Measurements from ENCODE around the gene TMEM235.
"Not testable (repeated sequence)": the region's sequence is repeated elsewhere in the genome, so short reads cannot be mapped to it uniquely, and the experiment has no call there.

TMEM235 gene

GRCh38 chr17:78232859-78233173 lies 1.4 kb downstream of the TMEM235 start:
- Histone ChIP-seq H2AFZ (ENCODE audit: low read depth, low read length) (no peak overlapping the region), H3K9ac (ENCODE audit: low read length) (no peak overlapping the region), H3K4me2 (ENCODE audit: low read length) (no peak overlapping the region), H3K36me3 (replicated peaks; ENCODE audit: low read depth, low read length) (no peaks in the 10 kb centered on the region), H3K4me1 (ENCODE audit: low read length) (peaks cover 12% of the 10 kb centered on the region), H4K20me1 (ENCODE audit: insufficient read depth, low read length) (no peaks in the 10 kb centered on the region), H3K79me2 (ENCODE audit: low read length) (no peaks in the 10 kb centered on the region), H3K27ac (ENCODE audit: low read length) (no peak overlapping the region), H3K9me3 (ENCODE audit: insufficient read depth, low read length) (no peaks in the 10 kb centered on the region), H3K27me3 (ENCODE audit: low read depth, low read length) (peaks cover 7% of the 10 kb centered on the region; the same call in 1 of the 2 replicates), H3K4me3 (ENCODE audit: low read length) (no peak overlapping the region)
- TF ChIP-seq CTCF (IDR thresholded peaks at IDR 0.05; ENCODE audit: low read depth, low read length), result no peak
- no peak for TF ChIP-seq EZH2phosphoT487 (IDR thresholded peaks at IDR 0.05; ENCODE audit: low read depth)

GRCh38 chr17:78233678-78234077 lies 2.2 kb downstream of the TMEM235 start:
- TF ChIP-seq EZH2phosphoT487 (IDR thresholded peaks at IDR 0.05; ENCODE audit: low read depth) (no peak), CTCF (IDR thresholded peaks at IDR 0.05; ENCODE audit: low read depth, low read length) (no peak)
- H3K4me3 ChIP-seq (ENCODE audit: low read length), result no peak overlapping the region

GRCh38 chr17:78234261-78234865 lies 2.9 kb downstream of the TMEM235 start:
- no peak overlapping the region for H3K4me2 ChIP-seq (ENCODE audit: low read length)
- H3K79me2 ChIP-seq (ENCODE audit: low read length), result no peaks in the 10 kb centered on the region
- no peaks in the 10 kb centered on the region for H3K36me3 ChIP-seq (replicated peaks; ENCODE audit: low read depth, low read length)
- H2AFZ ChIP-seq (ENCODE audit: low read depth, low read length), result no peak overlapping the region
- H4K20me1 ChIP-seq (ENCODE audit: insufficient read depth, low read length), result no peaks in the 10 kb centered on the region
- no peak overlapping the region for H3K27ac ChIP-seq (ENCODE audit: low read length)
- H3K9me3 ChIP-seq (ENCODE audit: insufficient read depth, low read length), result no peaks in the 10 kb centered on the region
- no peak overlapping the region for H3K9ac ChIP-seq (ENCODE audit: low read length)
- H3K4me1 ChIP-seq (ENCODE audit: low read length), result peaks cover 18% of the 10 kb centered on the region
- no peak overlapping the region for H3K4me3 ChIP-seq (ENCODE audit: low read length)
- no peak for TF ChIP-seq CTCF (IDR thresholded peaks at IDR 0.05; ENCODE audit: low read depth, low read length)
- no peak for TF ChIP-seq EZH2phosphoT487 (IDR thresholded peaks at IDR 0.05; ENCODE audit: low read depth)
- H3K27me3 ChIP-seq (ENCODE audit: low read depth, low read length), result peaks cover 7% of the 10 kb centered on the region; the same call in 1 of the 2 replicates

More at GRCh38 chr17:78233678-78234077, 2.2 kb downstream of the TMEM235 start:
- no peaks in the 10 kb centered on the region for H3K36me3 ChIP-seq (replicated peaks; ENCODE audit: low read depth, low read length)
- H3K4me1 ChIP-seq (ENCODE audit: low read length), result peaks cover 12% of the 10 kb centered on the region
- no peaks in the 10 kb centered on the region for H4K20me1 ChIP-seq (ENCODE audit: insufficient read depth, low read length)
- H2AFZ ChIP-seq (ENCODE audit: low read depth, low read length), result no peak overlapping the region
- no peaks in the 10 kb centered on the region for H3K79me2 ChIP-seq (ENCODE audit: low read length)
- H3K4me2 ChIP-seq (ENCODE audit: low read length), result no peak overlapping the region
- no peak overlapping the region for H3K27ac ChIP-seq (ENCODE audit: low read length)
- no peak overlapping the region for H3K9ac ChIP-seq (ENCODE audit: low read length)
- H3K9me3 ChIP-seq (ENCODE audit: insufficient read depth, low read length), result no peaks in the 10 kb centered on the region
- H3K27me3 ChIP-seq (ENCODE audit: low read depth, low read length), result peaks cover 7% of the 10 kb centered on the region; the same call in 1 of the 2 replicates

- H3K79me2 ChIP-seq (ENCODE audit: low read length); H2AFZ ChIP-seq (ENCODE audit: low read depth, low read length); H3K27me3 ChIP-seq (ENCODE audit: low read depth, low read length); H3K9ac ChIP-seq (ENCODE audit: low read length); H4K20me1 ChIP-seq (ENCODE audit: insufficient read depth, low read length); H3K4me3 ChIP-seq (ENCODE audit: low read length); H3K36me3 ChIP-seq (replicated peaks; ENCODE audit: low read depth, low read length); H3K27ac ChIP-seq (ENCODE audit: low read length); H3K9me3 ChIP-seq (ENCODE audit: insufficient read depth, low read length); H3K4me2 ChIP-seq (ENCODE audit: low read length): not testable (repeated sequence)
- H3K4me1 ChIP-seq (ENCODE audit: low read length), result peaks cover 22% of the 10 kb centered on the region
Observed at GRCh38 chr17:78235022-78235421, 3.6 kb downstream of the TMEM235 start.
